Measurements from ENCODE around the gene EMSY.

The EMSY gene

GRCh38 chr11:76512851-76513653 is 68.2 kb downstream of the EMSY start:
- DNase-seq (ENCODE audit: insufficient read length, low spot score) (no peak), FAIRE-seq (no peak)

GRCh38 chr11:76513654-76514034 is 68.8 kb downstream of the EMSY start:
- no peak for DNase-seq (ENCODE audit: insufficient read length, low spot score)
- no peak for FAIRE-seq

- FAIRE-seq, result no peak
These were observed 70.7 kb downstream of the EMSY start for GRCh38 chr11:76515494-76515893.

DNA sequence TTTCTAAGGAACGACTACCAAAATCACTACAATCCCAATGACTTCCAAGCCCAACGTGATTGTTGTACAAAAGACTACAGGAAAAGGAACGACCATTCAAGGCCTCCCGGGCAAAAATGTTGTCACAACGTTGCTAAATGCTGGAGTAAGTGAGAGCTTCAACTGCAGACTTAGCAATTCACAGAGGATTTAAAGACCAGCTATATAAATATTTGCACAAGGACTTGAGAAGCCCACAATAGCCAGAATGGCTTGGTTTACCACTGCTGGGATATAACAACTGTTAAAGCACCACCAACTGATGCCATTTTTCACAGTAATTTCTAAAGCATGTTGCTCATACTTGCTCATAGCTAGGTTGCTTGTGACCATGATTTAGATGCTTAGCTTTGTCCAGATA is 78.3 kb downstream of the EMSY start:
- FAIRE-seq (no peak), DNase-seq (ENCODE audit: insufficient read length, low spot score) (no peak)

More at GRCh38 chr11:76515494-76515893, 70.7 kb downstream of the EMSY start:
- DNase-seq (ENCODE audit: insufficient read length, low spot score), result no peak

- FAIRE-seq (no peak), DNase-seq (ENCODE audit: insufficient read length, low spot score) (no peak)
These were observed 79.1 kb downstream of the EMSY start for GRCh38 chr11:76523786-76524436.

DNA sequence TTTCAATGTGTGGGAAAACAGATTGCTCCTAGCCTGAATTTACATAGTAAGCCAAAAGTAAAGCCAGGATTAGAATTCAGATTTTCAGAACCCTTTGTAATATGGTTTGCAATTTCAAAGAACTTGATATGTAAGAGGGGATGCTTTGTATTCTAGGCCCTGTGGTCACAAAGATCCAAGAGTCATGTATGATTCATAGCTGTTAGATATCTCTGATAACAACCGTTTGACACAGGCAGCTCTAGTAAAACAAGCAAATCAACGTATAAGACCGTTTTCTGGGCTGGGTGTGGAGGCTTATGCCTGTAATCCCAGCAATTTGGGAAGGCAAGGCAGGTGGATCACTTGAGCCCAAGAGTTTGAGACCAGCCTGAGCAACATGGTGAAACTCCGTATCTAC is 79.6 kb downstream of the EMSY start:
- no peak for DNase-seq (ENCODE audit: insufficient read length, low spot score)
- no peak for FAIRE-seq

- FAIRE-seq (no peak), DNase-seq (ENCODE audit: insufficient read length, low spot score) (no peak)
These were observed 80.1 kb downstream of the EMSY start for GRCh38 chr11:76524919-76525318.

DNA sequence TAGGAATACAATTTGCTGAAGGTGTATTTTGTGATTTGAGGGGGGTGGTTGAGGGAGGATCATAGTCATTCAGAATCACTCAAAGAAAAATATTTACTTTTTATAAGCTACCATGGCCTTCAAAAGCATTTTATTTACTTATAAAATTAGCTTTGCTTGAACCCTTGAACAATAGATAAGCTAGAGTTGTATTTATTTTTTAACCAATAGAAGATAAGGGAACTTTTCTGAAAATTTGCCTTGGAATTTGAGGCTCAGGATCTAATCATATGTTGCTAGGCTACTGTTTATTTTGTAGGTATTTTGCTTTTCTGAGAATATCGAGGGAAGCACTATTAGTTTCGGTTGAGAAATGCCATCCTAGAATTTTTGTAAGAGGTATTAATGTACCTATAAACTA is 82.1 kb downstream of the EMSY start:
- DNase-seq (ENCODE audit: insufficient read length, low spot score) (no peak), FAIRE-seq (no peak)

DNA sequence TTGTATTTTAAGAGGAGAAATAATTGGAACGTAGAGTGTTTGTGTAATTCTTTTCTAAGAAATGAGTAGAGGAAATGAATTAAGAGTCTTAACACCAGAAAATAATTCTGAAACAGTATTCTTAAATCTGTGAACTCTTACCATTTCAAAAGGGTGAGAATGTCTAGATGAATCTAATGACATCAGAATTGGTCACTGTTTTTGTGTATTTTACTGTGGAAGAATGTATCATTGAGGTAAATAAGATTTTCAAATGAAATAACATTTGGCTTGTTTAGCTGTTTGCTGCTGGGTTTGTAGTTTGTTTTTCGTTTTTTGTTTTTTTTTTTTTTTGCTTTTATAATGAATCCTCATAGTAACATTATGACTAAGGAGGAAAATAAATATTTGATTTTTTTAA is 97.6 kb downstream of the EMSY start:
- no peak for FAIRE-seq
- DNase-seq (ENCODE audit: insufficient read length, low spot score), result no peak

GRCh38 chr11:76543006-76543703 is 98.3 kb downstream of the EMSY start:
- DNase-seq (ENCODE audit: insufficient read length, low spot score) (no peak), FAIRE-seq (peak; percentile 57)

DNA sequence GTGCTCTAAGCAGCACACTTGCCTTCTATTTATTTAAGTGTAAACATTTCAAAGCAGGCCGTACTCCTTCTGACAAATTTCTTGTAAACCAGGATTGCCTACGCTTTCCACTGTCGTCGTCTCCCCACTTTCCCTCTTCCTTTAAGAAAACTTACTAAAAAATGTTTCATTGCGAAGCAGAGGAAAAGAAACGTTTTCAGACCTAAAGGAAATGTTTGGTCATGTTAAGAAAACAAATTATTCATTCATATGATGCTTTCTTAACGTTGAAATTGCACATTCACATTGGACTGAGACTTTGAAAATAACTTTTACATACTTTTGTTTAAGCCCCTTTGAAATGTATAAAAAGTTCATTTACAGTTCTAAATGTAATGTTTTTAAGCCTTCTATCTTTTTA is 106.0 kb downstream of the EMSY start:
- DNase-seq (ENCODE audit: insufficient read length, low spot score), result no peak
- FAIRE-seq, result no peak

- no peak for FAIRE-seq
These were observed 106.6 kb downstream of the EMSY start for GRCh38 chr11:76551400-76551799.

DNA sequence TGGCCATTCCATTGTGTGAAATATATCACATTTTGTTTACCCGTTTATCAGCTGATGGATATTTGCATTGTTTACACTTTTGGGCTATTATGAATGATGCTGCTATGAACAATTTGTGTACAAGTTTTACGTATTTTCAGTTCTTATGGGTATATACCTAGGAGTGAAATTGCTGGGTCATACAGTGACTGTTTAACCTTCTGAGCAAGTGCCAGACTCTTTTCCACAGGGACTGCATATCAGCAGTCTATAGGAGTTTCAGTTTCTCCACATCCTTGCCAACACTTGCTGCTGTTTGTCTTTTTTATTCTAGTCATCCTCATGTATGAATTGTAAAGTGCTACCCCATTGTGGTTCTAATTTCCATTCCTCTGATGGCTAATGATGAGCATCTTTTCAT is 108.2 kb downstream of the EMSY start:
- no peak for FAIRE-seq

More at GRCh38 chr11:76551400-76551799, 106.6 kb downstream of the EMSY start:
- no peak for DNase-seq (ENCODE audit: insufficient read length, low spot score)

GRCh38 chr11:76553554-76554476 is 109.0 kb downstream of the EMSY start:
- no peak for FAIRE-seq
- DNase-seq (ENCODE audit: insufficient read length, low spot score), result no peak

More for the DNA sequence above, 108.2 kb downstream of the EMSY start:
- no peak for DNase-seq (ENCODE audit: insufficient read length, low spot score)

DNA sequence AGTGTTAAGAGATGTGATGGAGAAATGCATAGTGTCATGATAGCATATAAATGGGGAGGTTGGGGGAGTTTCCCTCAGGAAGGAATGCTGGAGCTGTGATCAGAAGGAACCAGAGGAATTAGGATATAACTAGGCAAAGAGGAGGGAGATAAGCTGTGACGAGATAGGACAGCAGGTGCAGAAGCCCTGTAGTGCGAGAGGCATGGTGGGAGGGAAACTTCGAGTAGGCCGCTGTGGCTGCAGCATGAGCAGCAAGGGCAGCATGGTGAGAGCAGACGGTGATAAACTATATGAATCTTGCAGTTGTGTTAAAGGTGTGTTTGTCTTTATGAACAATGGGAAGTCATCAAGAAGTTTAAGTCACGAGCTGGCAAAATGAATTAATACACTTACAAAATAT is 109.9 kb downstream of the EMSY start:
- DNase-seq (ENCODE audit: insufficient read length, low spot score) (no peak), FAIRE-seq (no peak)

- DNase-seq (ENCODE audit: insufficient read length, low spot score) (no peak), FAIRE-seq (no peak)
These were observed 112.6 kb downstream of the EMSY start for GRCh38 chr11:76557466-76557865.

GRCh38 chr11:76558473-76558872 is 113.7 kb downstream of the EMSY start:
- DNase-seq (ENCODE audit: insufficient read length, low spot score), result no peak
- no peak for FAIRE-seq

GRCh38 chr11:76558891-76559290 is 114.1 kb downstream of the EMSY start:
- FAIRE-seq, result no peak
- no peak for DNase-seq (ENCODE audit: insufficient read length, low spot score)

- DNase-seq (ENCODE audit: insufficient read length, low spot score) (no peak), FAIRE-seq (no peak)
These were observed 114.5 kb downstream of the EMSY start for GRCh38 chr11:76559346-76559745.

DNA sequence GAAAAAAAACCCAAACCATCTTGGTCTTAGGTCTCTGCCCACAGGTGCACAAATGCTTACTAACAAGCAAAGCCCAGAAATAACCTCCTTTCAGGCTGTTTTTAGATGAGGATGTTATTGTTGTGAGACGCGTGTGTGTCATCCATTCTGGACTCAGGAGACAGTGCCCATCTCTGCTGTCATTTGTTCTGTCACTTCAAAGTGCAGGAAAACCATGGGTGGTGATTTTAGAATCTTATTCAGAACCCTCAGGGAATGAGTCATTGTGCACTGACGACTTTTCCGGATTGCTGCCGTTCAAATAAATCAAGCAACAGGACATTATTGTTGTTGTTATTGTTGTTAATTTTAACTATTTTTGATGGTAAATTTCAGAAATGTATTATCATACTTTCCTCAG is 115.4 kb downstream of the EMSY start:
- FAIRE-seq, result no peak

DNA sequence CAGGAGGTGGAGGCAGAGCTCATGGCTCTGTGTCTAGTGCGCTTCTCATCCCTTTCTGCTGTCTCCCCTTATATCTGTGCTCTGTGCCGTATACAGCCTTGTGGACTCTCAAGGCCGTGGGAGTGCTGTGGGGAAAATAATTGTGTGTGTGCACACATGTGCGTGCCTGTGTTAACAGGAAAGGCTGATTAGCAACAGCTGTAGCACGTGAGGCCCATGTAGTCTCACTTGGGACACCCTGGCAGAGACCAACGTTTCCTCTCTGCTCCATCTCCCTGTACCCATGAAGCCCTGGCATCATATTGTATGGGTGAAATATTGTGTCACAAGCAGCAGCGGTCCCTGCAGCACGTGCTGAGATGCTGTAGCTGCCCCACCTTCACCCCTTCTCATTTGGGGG is 116.4 kb downstream of the EMSY start:
- FAIRE-seq, result no peak
- DNase-seq (ENCODE audit: insufficient read length, low spot score), result no peak

More for the DNA sequence above, 115.4 kb downstream of the EMSY start:
- DNase-seq (ENCODE audit: insufficient read length, low spot score), result no peak
